Subcutaneous adipose tissue (tissue), 4 donors: ENCODE results near the gene DIAPH3. TPM values are rescaled to one million over a fixed set of nuclear protein-coding genes. Genes with fewer than 3 reads are reported as not detected.

Experiments
- total RNA-seq, 4 donors: library from RNA; depleted of rRNA; stranded (reverse); fragments of >200 nt; gene quantifications; one replicate each; pipeline ENCODE4 v1.1.0, GENCODE V29; 2016
- TF ChIP-seq, protein P1 (sequence below): fragments of 450-650 bp; IDR thresholded peaks from one replicate; pipeline ENCODE4 v1.5.1; 2016; ENCODE audit warnings: low read depth, mild to moderate bottlenecking, control low read depth, antibody characterized with exemption, moderate library complexity

DIAPH3 gene
- total RNA-seq, 4 donors from 2014 or later: 0.38 to 1.5 (median 0.66) TPM; not detected in 1

DNA sequence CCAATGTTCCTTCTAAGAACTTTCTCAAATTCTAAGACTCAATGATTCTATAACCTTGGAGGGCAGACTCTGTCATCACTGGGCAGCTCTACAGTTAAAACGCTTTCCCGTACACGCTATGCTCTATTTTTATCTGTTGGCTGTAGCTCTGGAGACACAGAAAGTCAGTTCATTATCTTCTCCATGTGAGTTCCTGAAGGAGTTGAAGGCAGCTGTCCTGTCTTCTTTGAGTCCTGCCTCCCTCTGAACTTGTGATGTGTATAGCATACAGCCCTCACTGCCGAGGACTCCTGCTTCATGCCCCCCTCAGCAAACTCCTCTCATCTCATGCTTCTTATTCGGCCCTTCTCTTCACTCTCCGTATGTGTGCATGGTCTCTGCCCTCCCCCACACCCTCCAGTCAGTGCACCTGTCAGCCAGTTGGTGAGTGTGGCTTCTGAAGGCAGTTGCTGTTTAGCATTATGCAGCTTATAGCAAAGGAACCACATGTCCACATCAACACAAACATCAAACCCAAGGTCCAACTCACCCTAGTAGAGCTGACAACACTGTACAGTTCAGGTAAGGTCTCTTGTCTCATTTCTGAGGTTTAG is 504.9 kb downstream of the DIAPH3 start:
- TF ChIP-seq, protein P1, sequence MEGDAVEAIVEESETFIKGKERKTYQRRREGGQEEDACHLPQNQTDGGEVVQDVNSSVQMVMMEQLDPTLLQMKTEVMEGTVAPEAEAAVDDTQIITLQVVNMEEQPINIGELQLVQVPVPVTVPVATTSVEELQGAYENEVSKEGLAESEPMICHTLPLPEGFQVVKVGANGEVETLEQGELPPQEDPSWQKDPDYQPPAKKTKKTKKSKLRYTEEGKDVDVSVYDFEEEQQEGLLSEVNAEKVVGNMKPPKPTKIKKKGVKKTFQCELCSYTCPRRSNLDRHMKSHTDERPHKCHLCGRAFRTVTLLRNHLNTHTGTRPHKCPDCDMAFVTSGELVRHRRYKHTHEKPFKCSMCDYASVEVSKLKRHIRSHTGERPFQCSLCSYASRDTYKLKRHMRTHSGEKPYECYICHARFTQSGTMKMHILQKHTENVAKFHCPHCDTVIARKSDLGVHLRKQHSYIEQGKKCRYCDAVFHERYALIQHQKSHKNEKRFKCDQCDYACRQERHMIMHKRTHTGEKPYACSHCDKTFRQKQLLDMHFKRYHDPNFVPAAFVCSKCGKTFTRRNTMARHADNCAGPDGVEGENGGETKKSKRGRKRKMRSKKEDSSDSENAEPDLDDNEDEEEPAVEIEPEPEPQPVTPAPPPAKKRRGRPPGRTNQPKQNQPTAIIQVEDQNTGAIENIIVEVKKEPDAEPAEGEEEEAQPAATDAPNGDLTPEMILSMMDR: no peak

- TF ChIP-seq, protein P1: no peak
Measured at GRCh38 chr13:59658027-59658737, 505.5 kb downstream of the DIAPH3 start.

GRCh38 chr13:59653916-59654315 is 509.8 kb downstream of the DIAPH3 start:
- TF ChIP-seq, protein P1: no peak

DNA sequence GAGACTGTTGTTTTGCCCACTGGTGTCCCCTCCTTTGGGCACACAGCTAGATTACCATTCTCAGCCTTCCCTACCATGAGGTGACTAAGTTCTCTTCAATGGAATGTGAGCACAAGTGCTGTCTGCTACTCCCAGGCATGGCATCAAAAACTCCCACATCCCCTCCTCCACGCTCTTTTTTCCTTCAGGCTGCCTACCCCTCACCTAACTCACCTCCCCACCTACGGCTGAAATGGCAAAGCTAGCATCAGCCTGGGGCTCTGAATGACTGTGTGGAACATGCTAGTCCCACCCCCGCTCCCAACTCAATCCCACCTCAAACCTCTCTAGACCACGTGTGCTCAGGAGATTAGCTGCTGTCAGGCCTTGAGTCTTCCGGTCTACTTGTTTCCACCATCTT is 512.2 kb downstream of the DIAPH3 start:
- TF ChIP-seq, protein P1: no peak

DNA sequence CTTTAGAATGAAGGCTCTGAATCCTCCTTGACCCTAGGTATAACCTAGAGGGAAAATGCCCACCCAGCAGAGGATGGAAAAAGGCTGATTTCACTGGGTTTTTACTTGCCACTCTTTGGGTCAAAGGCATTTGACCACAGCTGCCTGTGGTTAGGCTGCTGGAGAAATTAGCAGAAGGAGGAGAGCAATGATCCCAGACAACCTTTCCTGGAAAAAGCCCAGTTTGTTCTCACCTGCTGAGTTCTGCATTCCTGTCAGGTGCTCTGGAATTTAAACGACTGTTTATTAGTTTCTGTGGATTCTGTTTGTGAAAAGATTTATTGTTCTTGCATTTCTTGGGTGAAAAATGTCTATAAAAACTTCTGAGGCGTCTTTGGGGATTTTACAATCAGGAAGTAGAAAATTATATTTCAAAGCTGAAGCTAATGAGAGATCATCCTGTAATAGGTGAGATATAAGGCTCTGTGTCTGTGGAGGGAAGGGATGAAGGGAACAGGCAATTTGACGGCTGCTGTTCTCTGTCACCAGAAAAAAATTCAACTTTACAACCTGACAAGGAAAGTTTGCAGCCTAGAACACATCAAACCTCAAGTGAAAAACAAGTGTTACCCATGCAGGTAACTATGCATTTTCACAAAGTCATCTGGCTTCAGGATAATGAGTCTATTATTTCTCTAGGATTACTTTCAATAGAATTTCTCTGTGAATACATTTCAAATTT is 519.7 kb downstream of the DIAPH3 start:
- TF ChIP-seq, protein P1: no peak

- TF ChIP-seq, protein P1: no peak
Measured at GRCh38 chr13:59643364-59643841, 520.3 kb downstream of the DIAPH3 start.

DNA sequence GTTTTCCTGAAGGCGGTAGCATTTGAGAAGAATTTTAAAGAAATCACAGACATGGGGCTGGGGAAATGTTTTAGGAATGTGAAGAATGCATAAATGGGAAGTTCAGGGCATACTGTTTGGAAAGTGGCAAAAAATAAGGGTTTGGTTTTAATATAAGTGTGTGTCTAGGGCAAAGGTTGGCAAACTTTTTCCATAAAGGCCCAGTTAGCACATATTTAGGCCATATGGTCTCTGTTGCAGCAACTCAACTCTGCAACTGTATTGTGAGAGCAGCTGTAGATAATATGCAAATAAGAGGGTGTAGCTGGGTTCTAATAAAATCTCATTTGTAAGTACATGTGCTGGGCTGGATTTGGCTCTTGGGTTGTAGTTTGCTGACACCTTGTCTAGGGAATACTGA is 521.9 kb downstream of the DIAPH3 start:
- TF ChIP-seq, protein P1: no peak
